ENCODE measurements around the gene C12orf50.
"Not testable (repeated sequence)": the region's sequence is repeated elsewhere in the genome, so short reads cannot be mapped to it uniquely, and the experiment has no call there.

C12orf50 gene

GRCh38 chr12:88035271-88035906, 6.2 kb upstream of the C12orf50 start:
- peak; percentile 54 for DNase-seq (ENCODE audit: low read depth)
- TF ChIP-seq CTCF (IDR thresholded peaks at IDR 0.05; ENCODE audit: low read depth, low read length, missing control alignments) = no peak
- in situ Hi-C loops (cut with HindIII; ENCODE audit: low sequenced_read_pairs) = no loop called here
- H3K4me3 ChIP-seq (ENCODE audit: low read depth, low read length) = peak overlapping the region; percentile 87

- H3K4me3 ChIP-seq (ENCODE audit: low read depth, low read length); in situ Hi-C loops (cut with HindIII; ENCODE audit: low sequenced_read_pairs); DNase-seq (ENCODE audit: low read depth): not testable (repeated sequence)
Observed at GRCh38 chr12:88031161-88031560, 2.0 kb upstream of the C12orf50 start.

- no peak for DNase-seq (ENCODE audit: low read depth)
- in situ Hi-C loops (cut with HindIII; ENCODE audit: low sequenced_read_pairs) = no loop called here
- no peak overlapping the region for H3K4me3 ChIP-seq (ENCODE audit: low read depth, low read length)
- no peak for TF ChIP-seq CTCF (IDR thresholded peaks at IDR 0.05; ENCODE audit: low read depth, low read length, missing control alignments)
Observed at GRCh38 chr12:88026196-88026595, 3.0 kb downstream of the C12orf50 start.

- TF ChIP-seq CTCF (IDR thresholded peaks at IDR 0.05; ENCODE audit: low read depth, low read length, missing control alignments) = no peak
- H3K4me3 ChIP-seq (ENCODE audit: low read depth, low read length) = no peak overlapping the region
- DNase-seq (ENCODE audit: low read depth) = no peak
- in situ Hi-C loops (cut with HindIII; ENCODE audit: low sequenced_read_pairs) = no loop called here
Observed at GRCh38 chr12:88017964-88018363, 11.2 kb downstream of the C12orf50 start.

- no peak for DNase-seq (ENCODE audit: low read depth)
- H3K4me3 ChIP-seq (ENCODE audit: low read depth, low read length) = no peak overlapping the region
- no peak for TF ChIP-seq CTCF (IDR thresholded peaks at IDR 0.05; ENCODE audit: low read depth, low read length, missing control alignments)
- in situ Hi-C loops (cut with HindIII; ENCODE audit: low sequenced_read_pairs) = no loop called here
Observed at GRCh38 chr12:88015825-88016224, 13.4 kb downstream of the C12orf50 start.

- TF ChIP-seq CTCF (IDR thresholded peaks at IDR 0.05; ENCODE audit: low read depth, low read length, missing control alignments) = no peak
- DNase-seq (ENCODE audit: low read depth) = no peak
- in situ Hi-C loops (cut with HindIII; ENCODE audit: low sequenced_read_pairs) = no loop called here
- H3K4me3 ChIP-seq (ENCODE audit: low read depth, low read length) = no peak overlapping the region
Observed at GRCh38 chr12:88011755-88012154, 17.4 kb downstream of the C12orf50 start.

- in situ Hi-C loops (cut with HindIII; ENCODE audit: low sequenced_read_pairs) = no loop called here
- no peak for TF ChIP-seq CTCF (IDR thresholded peaks at IDR 0.05; ENCODE audit: low read depth, low read length, missing control alignments)
- no peak overlapping the region for H3K4me3 ChIP-seq (ENCODE audit: low read depth, low read length)
- DNase-seq (ENCODE audit: low read depth) = no peak
Observed at GRCh38 chr12:88006351-88006750, 22.9 kb downstream of the C12orf50 start.
